Endothelial cell of umbilical vein (primary cell): ENCODE measurements around the gene FANK1. TPM values are rescaled to one million over a fixed set of nuclear protein-coding genes. Genes with fewer than 3 reads are reported as not detected.
"Not testable (repeated sequence)": the region's sequence is repeated elsewhere in the genome, so short reads cannot be mapped to it uniquely, and the experiment has no call there.

Experiments
- BruUV-seq: library from RNA; stranded (reverse); fragments of 400-500 nt; replicated peaks from 2 replicates; lab custom pipeline; 2021; lab: Mats Ljungman, UMichigan
- CTCF ChIA-PET: fragments of 300-600, 350-600 bp; sonication (Branson Sonifier 250); formaldehyde crosslinking; loops from one replicate; lab custom pipeline; 2021; ENCODE audit warnings: antibody characterized with exemption, inconsistent platforms; lab: Charles Lee
- POLR2A ChIA-PET: fragments of 300-600, 350-600 bp; sonication (Branson Sonifier 250); formaldehyde crosslinking; loops from one replicate; lab custom pipeline; 2021; ENCODE audit warnings: antibody characterized with exemption, inconsistent platforms; lab: Charles Lee
- DNase-seq: peaks from one replicate; pipeline ENCODE4 v3.0.0-alpha.2; 2011; ENCODE audit warnings: low read depth, low spot score
- FAIRE-seq: peaks from 2 replicates; lab custom pipeline; 2011; peaks lifted over from hg19 to GRCh38; lab: Jason Lieb, UNC
- H2AFZ ChIP-seq: 2 replicates; pipeline ENCODE4 v1.6.0; 2012; ENCODE audit warnings: low read depth, low read length, control low read depth, inconsistent platforms
- H3K27ac ChIP-seq: 2 replicates; pipeline ENCODE4 v1.5.1; 2011; ENCODE audit warnings: low read depth, mild to moderate bottlenecking, control low read depth, low read length, moderate library complexity; ENCODE audit not compliant: insufficient read depth
- H3K27me3 ChIP-seq, 2 experiments: 2 replicates each; pipeline versions ENCODE4 v1.6.0 to v1.6.1; 2011; ENCODE audit warnings: low read length in 2 of 2, mixed read lengths in 1 of 2; ENCODE audit not compliant: control insufficient read depth in 2 of 2, insufficient read depth in 2 of 2
- H3K36me3 ChIP-seq, 2 experiments: 2 replicates in 1 of 2; 3 replicates in 1 of 2; pipeline ENCODE4 v1.5.1; 2011; ENCODE audit warnings: low read length in 2 of 2, mild to moderate bottlenecking in 1 of 2, moderate library complexity in 1 of 2; ENCODE audit not compliant: control insufficient read depth in 2 of 2, insufficient read depth in 2 of 2; ENCODE audit errors: extremely low read depth in 1 of 2
- H3K4me1 ChIP-seq: 3 replicates; pipeline ENCODE4 v1.5.1; 2011; ENCODE audit warnings: mild to moderate bottlenecking, low read length; ENCODE audit not compliant: control insufficient read depth, insufficient read depth; ENCODE audit errors: extremely low read depth
- H3K4me2 ChIP-seq: 2 replicates; pipeline ENCODE4 v1.6.1; 2011; ENCODE audit warnings: low read length, control low read depth, mixed read lengths; ENCODE audit not compliant: insufficient read depth
- H3K4me3 ChIP-seq, 3 experiments: fragments of 200-600 bp in 1 of 3; sonication (generic), shearing (Covaris generic) in 1 of 3; replicated peaks in 1 of 3; 2 replicates each; pipeline ENCODE4 v1.5.1; 2011 to 2016; ENCODE audit warnings: control low read depth in 3 of 3, low read length in 3 of 3, mild to moderate bottlenecking in 2 of 3, inconsistent platforms in 1 of 3, low read depth in 1 of 3, moderate library complexity in 1 of 3; ENCODE audit not compliant: insufficient read depth in 1 of 3
- H3K79me2 ChIP-seq: 2 replicates; pipeline ENCODE4 v1.6.0; 2012; ENCODE audit warnings: low read length, inconsistent platforms; ENCODE audit not compliant: control insufficient read depth, insufficient read depth
- H3K9ac ChIP-seq: replicated peaks from 2 replicates; pipeline ENCODE3; 2011; ENCODE audit warnings: low read length, control low read depth; ENCODE audit not compliant: insufficient read depth; ENCODE audit errors: extremely low read depth
- H3K9me1 ChIP-seq: replicated peaks from 3 replicates; pipeline ENCODE4 v1.6.0; 2011; ENCODE audit warnings: mild to moderate bottlenecking, low read length; ENCODE audit not compliant: control insufficient read depth, insufficient read depth; ENCODE audit errors: extremely low read depth
- H3K9me3 ChIP-seq: replicated peaks from 2 replicates; pipeline ENCODE4 v1.5.1; 2012; ENCODE audit warnings: low read length, inconsistent platforms; ENCODE audit not compliant: control insufficient read depth, insufficient read depth
- H4K20me1 ChIP-seq: replicated peaks from 2 replicates; pipeline ENCODE3; 2011; ENCODE audit warnings: mild to moderate bottlenecking, low read length; ENCODE audit not compliant: control insufficient read depth, insufficient read depth; ENCODE audit errors: extremely low read depth
- CTCF ChIP-seq, 2 donors: IDR thresholded peaks; 1 replicate in 1 of 2; 2 replicates in 1 of 2; pipeline ENCODE4 v1.5.1; 2011; ENCODE audit warnings: low read length in 2 of 2, mild to moderate bottlenecking in 2 of 2, moderate library complexity in 2 of 2, control low read depth in 1 of 2, inconsistent platforms in 1 of 2, low read depth in 1 of 2; ENCODE audit not compliant: insufficient read depth in 1 of 2; ENCODE audit errors: extremely low read depth in 1 of 2
- EZH2 ChIP-seq: IDR thresholded peaks from 2 replicates; pipeline ENCODE4 v1.6.1; 2012; ENCODE audit warnings: borderline replicate concordance, low read depth, mild to moderate bottlenecking, moderate library complexity, low read length, inconsistent platforms; ENCODE audit not compliant: severe bottlenecking
- FOS ChIP-seq: IDR thresholded peaks from 2 replicates; pipeline ENCODE4 v1.6.1; 2011; ENCODE audit warnings: mild to moderate bottlenecking, low read length, moderate library complexity, borderline replicate concordance; ENCODE audit not compliant: insufficient read depth
- GATA2 ChIP-seq: IDR thresholded peaks from 2 replicates; pipeline ENCODE4 v1.7.0; 2011; ENCODE audit warnings: low read depth, mild to moderate bottlenecking, moderate library complexity, mixed read lengths, low read length; ENCODE audit not compliant: insufficient read length, insufficient read depth
- JUN ChIP-seq: IDR thresholded peaks from 2 replicates; pipeline ENCODE4 v1.6.1; 2011; ENCODE audit warnings: borderline replicate concordance, low read depth; ENCODE audit not compliant: insufficient read length, insufficient read depth
- MAX ChIP-seq: IDR thresholded peaks from 2 replicates; pipeline ENCODE4 v1.6.1; 2011; ENCODE audit not compliant: insufficient read depth, insufficient read length
- MYC ChIP-seq: IDR thresholded peaks from one replicate; pipeline ENCODE4 v1.6.1; 2011; ENCODE audit warnings: mild to moderate bottlenecking, low read depth, low read length
- POLR2A ChIP-seq: IDR thresholded peaks from 2 replicates; pipeline ENCODE4 v1.6.1; 2012; ENCODE audit warnings: low read depth, mild to moderate bottlenecking, control low read depth, low read length
- POLR2AphosphoS5 ChIP-seq: IDR thresholded peaks from 2 replicates; pipeline ENCODE4 v1.6.1; 2012; ENCODE audit warnings: low read depth, mild to moderate bottlenecking, control low read depth, low read length, moderate library complexity; ENCODE audit not compliant: insufficient read depth
- dilution Hi-C: fragments of 300-500 bp; cut with MboI; formaldehyde crosslinking; loops from one replicate; pipeline ENCODE4 v1.15.0; 2019; ENCODE audit warnings: low sequenced_read_pairs; ENCODE audit not compliant: extremely low pct_ligation_motif_present
- intact Hi-C: fragments of 100-400 bp; cut with micrococcal nuclease; formaldehyde crosslinking; loops from one replicate; pipeline ENCODE4 v1.10.0; 2022
- polyA plus RNA-seq, 4 experiments: library from polyadenylated mRNA; depleted of rRNA in 3 of 4; stranded (reverse) in 3 of 4; unstranded in 1 of 4; fragments of >200 nt; gene quantifications; 2 replicates each; pipeline versions ENCODE4 v1.2.1 to v1.2.3, GENCODE V29; 2011 to 2012; ENCODE audit warnings: missing spikeins in 1 of 4
- total RNA-seq: library from RNA; stranded (reverse); gene quantifications from 2 replicates; pipeline ENCODE4 v1.2.3, GENCODE V29; 2021

The FANK1 gene
- total and polyA plus RNA-seq, 2 donors (not counting 3 experiments of a cell fraction or from before 2014, with no cell fraction given), result 1.6 to 1.9 TPM

- H3K9ac ChIP-seq, H3K9me1 ChIP-seq, H3K79me2 ChIP-seq, H3K27me3 ChIP-seq, H3K27ac ChIP-seq, H3K4me3 ChIP-seq, POLR2A ChIA-PET, dilution Hi-C loops, H3K9me3 ChIP-seq, H3K4me1 ChIP-seq, H3K36me3 ChIP-seq, FAIRE-seq, DNase-seq, H3K4me2 ChIP-seq, H4K20me1 ChIP-seq, H2AFZ ChIP-seq, intact Hi-C loops, BruUV-seq, CTCF ChIA-PET: not testable (repeated sequence)
Observed at GRCh38 chr10:125908813-125909212, 12.4 kb downstream of the FANK1 start.

- H3K9me3 ChIP-seq, dilution Hi-C loops, DNase-seq, H3K4me2 ChIP-seq, H3K79me2 ChIP-seq, H2AFZ ChIP-seq, H3K9ac ChIP-seq, CTCF ChIA-PET, H3K36me3 ChIP-seq, H3K27ac ChIP-seq, H3K4me1 ChIP-seq, H4K20me1 ChIP-seq, FAIRE-seq, H3K4me3 ChIP-seq, POLR2A ChIA-PET, intact Hi-C loops, H3K27me3 ChIP-seq, BruUV-seq, H3K9me1 ChIP-seq: not testable (repeated sequence)
Observed at GRCh38 chr10:125909491-125909890, 13.1 kb downstream of the FANK1 start.

GRCh38 chr10:125911145-125911544, 14.8 kb downstream of the FANK1 start:
- Histone ChIP-seq H3K9me1 (no peaks in the 10 kb centered on the region), H4K20me1 (no peaks in the 10 kb centered on the region), H3K9me3 (no peaks in the 10 kb centered on the region), H3K9ac (no peak overlapping the region), H3K27ac (no peak overlapping the region), H3K4me2 (no peak overlapping the region), H3K4me3 (no peak overlapping the region), H2AFZ (no peak overlapping the region), H3K36me3 (no peaks in the 10 kb centered on the region), H3K4me1 (no peaks in the 10 kb centered on the region), H3K27me3 (no peaks in the 10 kb centered on the region), H3K79me2 (no peaks in the 10 kb centered on the region)
- no TSS peak for BruUV-seq
- ChIA-PET CTCF (interaction anchor here (0.6 kb wide), 1 partner anchor 23 kb away, joined by 3 read pairs; no protein-coding TSS in a partner anchor), POLR2A (no interaction called here)
- dilution Hi-C loops, result no loop called here
- DNase-seq (no peak), FAIRE-seq (no peak)
- TF ChIP-seq GATA2 (no peak), MAX (no peak), FOS (no peak), CTCF (IDR thresholded peaks at IDR 0.05; ENCODE audit: extremely low read depth in 1 of 2, insufficient read depth in 1 of 2, low read depth in 1 of 2, low read length in 2 of 2) (no peak), EZH2 (no peak), JUN (no peak), POLR2A (no peak), POLR2AphosphoS5 (no peak), MYC (no peak)
- intact Hi-C loops, result no loop called here
